GM12878 (cell line): ENCODE results near the gene TCEA2. TPM values are rescaled to one million over a fixed set of nuclear protein-coding genes. Genes with fewer than 3 reads are reported as not detected.

Experiments used
- ATF3 ChIP-seq: IDR thresholded peaks from 2 replicates; pipeline ENCODE4 v1.6.1; 2011; ENCODE audit warnings: low read depth, mild to moderate bottlenecking, low read length, moderate library complexity, borderline replicate concordance; ENCODE audit errors: extremely low read depth
- CHD1 ChIP-seq: IDR thresholded peaks from 2 replicates; pipeline ENCODE4 v1.6.1; 2012; ENCODE audit warnings: low read depth, low read length, improper control_type of control experiment
- CHD4 ChIP-seq: fragments of 200-600 bp; sonication (generic); IDR thresholded peaks from 2 replicates; pipeline ENCODE4 v1.6.1; 2016; ENCODE audit warnings: mild to moderate bottlenecking
- CREB1 ChIP-seq: IDR thresholded peaks from 2 replicates; pipeline ENCODE4 v1.6.1; 2012; ENCODE audit warnings: low read depth, mild to moderate bottlenecking, inconsistent platforms
- CTCF ChIP-seq, 3 experiments: IDR thresholded peaks in 2 of 3; conservative IDR thresholded peaks in 1 of 3; 2 replicates each; pipeline ENCODE4 v1.5.1; 2011; ENCODE audit warnings: low read depth in 3 of 3, low read length in 3 of 3, mild to moderate bottlenecking in 3 of 3, control low read depth in 2 of 3, moderate library complexity in 2 of 3, inconsistent platforms in 1 of 3, mixed read lengths in 1 of 3; ENCODE audit not compliant: control insufficient read depth in 2 of 3, insufficient read depth in 1 of 3; ENCODE audit errors: extremely low read depth in 1 of 3
- CUX1 ChIP-seq: IDR thresholded peaks from 2 replicates; pipeline ENCODE4 v1.6.1; 2012; ENCODE audit warnings: improper control_type of control experiment, low read depth, low read length; ENCODE audit not compliant: insufficient replicate concordance
- DPF2 ChIP-seq: fragments of 450-650 bp; IDR thresholded peaks from 2 replicates; pipeline ENCODE4 v1.6.1; 2017; ENCODE audit warnings: mild to moderate bottlenecking
- ETV6 ChIP-seq, 2 experiments: fragments of 450-650 bp in 1 of 2; IDR thresholded peaks in 1 of 2; conservative IDR thresholded peaks in 1 of 2; 2 replicates each; pipeline ENCODE4 v1.6.1; 2014; ENCODE audit warnings: antibody characterized with exemption in 1 of 2, borderline replicate concordance in 1 of 2, low read depth in 1 of 2, mild to moderate bottlenecking in 1 of 2, moderate library complexity in 1 of 2
- EZH2 ChIP-seq: IDR thresholded peaks from 2 replicates; pipeline ENCODE4 v1.6.1; 2012; ENCODE audit warnings: low read depth, mild to moderate bottlenecking, control low read depth, inconsistent platforms, low read length, borderline replicate concordance; ENCODE audit not compliant: control insufficient read depth
- FOXM1 ChIP-seq: IDR thresholded peaks from 2 replicates; pipeline ENCODE4 v1.6.1; 2012; ENCODE audit warnings: low read depth, mild to moderate bottlenecking, inconsistent platforms, low read length, moderate library complexity
- JUND ChIP-seq: IDR thresholded peaks from 2 replicates; pipeline ENCODE4 v1.6.1; 2012; ENCODE audit warnings: low read depth, mild to moderate bottlenecking, low read length, improper control_type of control experiment, moderate library complexity
- NR2C1 ChIP-seq: fragments of 450-650 bp; IDR thresholded peaks from 2 replicates; pipeline ENCODE4 v1.6.1; 2017; ENCODE audit warnings: antibody characterized with exemption, mild to moderate bottlenecking, moderate library complexity
- NRF1 ChIP-seq: conservative IDR thresholded peaks from 2 replicates; pipeline ENCODE4 v1.6.1; 2011; ENCODE audit warnings: mild to moderate bottlenecking, low read depth, low read length, improper control_type of control experiment
- POLR2AphosphoS5 ChIP-seq: IDR thresholded peaks from 2 replicates; pipeline ENCODE4 v1.6.1; 2011; ENCODE audit warnings: mild to moderate bottlenecking, low read length, inconsistent platforms
- USF1 ChIP-seq: IDR thresholded peaks from 2 replicates; pipeline ENCODE4 v1.6.1; 2011; ENCODE audit warnings: borderline replicate concordance, low read depth, mild to moderate bottlenecking, moderate library complexity, mixed read lengths, low read length; ENCODE audit not compliant: insufficient read depth; ENCODE audit errors: extremely low read length
- USF2 ChIP-seq: IDR thresholded peaks from 2 replicates; pipeline ENCODE4 v1.6.1; 2011; ENCODE audit warnings: low read depth, low read length, improper control_type of control experiment, borderline replicate concordance
- YY1 ChIP-seq: IDR thresholded peaks from 2 replicates; pipeline ENCODE4 v1.6.1; 2011; ENCODE audit warnings: low read depth, mild to moderate bottlenecking, low read length
- polyA plus RNA-seq, 11 experiments: library from polyadenylated mRNA; depleted of rRNA in 4 of 11; unstranded in 6 of 11; stranded (reverse) in 5 of 11; fragments of >200 nt; fragmentation: Nextera tagmentation in 4 of 11; fragmentation: Illumina TruSeq in 1 of 11; extraction: Ambion mirVana in 4 of 11; extraction: Trizol in 1 of 11; gene quantifications; 1 replicate in 1 of 11; 2 replicates in 10 of 11; pipeline versions ENCODE4 v1.2.1 to v1.2.3, GENCODE V29; 2011 to 2016; ENCODE audit warnings: inconsistent platforms in 2 of 11, missing spikeins in 2 of 11, low read depth in 1 of 11
- total RNA-seq, 4 experiments: library from RNA; depleted of rRNA in 3 of 4; stranded (reverse); fragments of >200 nt in 3 of 4; fragmentation: Illumina TruSeq in 1 of 4; extraction: Trizol in 1 of 4; gene quantifications; 2 replicates each; pipeline versions ENCODE4 v1.2.1 to v1.2.3, GENCODE V29; 2013 to 2021

TCEA2 gene
- total and polyA plus RNA-seq, 10 of the 15 experiments (the other 5 are each of a cell fraction or from before 2014, with no cell fraction given) = 3.4 to 42.5 (median 13.3) TPM

- TF ChIP-seq FOXM1 (no peak), NR2C1 (peak; percentile 58; the same call in 1 of the 2 replicates), JUND (no peak), CHD1 (no peak), CHD4 (no peak), POLR2AphosphoS5 (no peak; the same call in 1 of the 2 replicates), USF2 (no peak), CREB1 (no peak), CUX1 (no peak), EZH2 (no peak), NRF1 (0 out of 2 replicates have a peak, but pooled peaks have one; percentile 38), ETV6 (conservative IDR thresholded peaks at IDR 0.05 in 1 of 2, IDR thresholded peaks at IDR 0.05 in 1 of 2; ENCODE audit: borderline replicate concordance in 1 of 2, low read depth in 1 of 2) (peak in 1 of 2 experiments; percentile 63; a peak in 1 of 4 replicates), ATF3 (no peak), DPF2 (no peak; the same call in none of the 2 replicates), USF1 (no peak), YY1 (no peak), CTCF (IDR thresholded peaks at IDR 0.05 in 2 of 3, conservative IDR thresholded peaks at IDR 0.05 in 1 of 3; ENCODE audit: control insufficient read depth in 2 of 3, extremely low read depth in 1 of 3, insufficient read depth in 1 of 3, low read depth in 3 of 3, low read length in 3 of 3) (no peak)
Measured at GRCh38 chr20:64079273-64080012, 16.4 kb downstream of the TCEA2 start, which contains the start of gene RGS19 (continued).
